ENCODE measurements around the gene TNS3. TPM values are rescaled to one million over a fixed set of nuclear protein-coding genes. Genes with fewer than 3 reads are reported as not detected.

The TNS3 gene
- total RNA-seq, 4 donors from 2014 or later, result 27.2 to 110 (median 47.5) TPM

- Histone ChIP-seq H3K9me3 (no peaks in the 10 kb centered on the region), H3K4me3 (no peak overlapping the region), H3K4me1 (peaks cover 16 to 21% of the 10 kb centered on the region in 2 donors), H3K27me3 (no peaks in the 10 kb centered on the region), H3K36me3 (no peaks in the 10 kb centered on the region), H3K27ac (peak overlapping the region; percentile 71 to 87)
- intact Hi-C loops (cut with DNase I; ENCODE audit: low total_unique reads), result no loop called here
- TF ChIP-seq POLR2A (IDR thresholded peaks at IDR 0.05) (no peak), CTCF (IDR thresholded peaks at IDR 0.05) (no peak)
- DNase-seq, result no peak
Observed at GRCh38 chr7:47521011-47521795, 60.7 kb downstream of the TNS3 start.

- intact Hi-C loops (cut with DNase I; ENCODE audit: low total_unique reads), result no loop called here
- H3K9me3 ChIP-seq, result no peaks in the 10 kb centered on the region
- no peaks in the 10 kb centered on the region for H3K27me3 ChIP-seq
- peak overlapping the region; percentile 71 to 87 for H3K27ac ChIP-seq
- no peak overlapping the region for H3K4me3 ChIP-seq
- H3K4me1 ChIP-seq, result peaks cover 16 to 21% of the 10 kb centered on the region in 2 donors
- H3K36me3 ChIP-seq, result no peaks in the 10 kb centered on the region
- DNase-seq, result peak; percentile 90 to 96
- TF ChIP-seq POLR2A (IDR thresholded peaks at IDR 0.05) (no peak), CTCF (IDR thresholded peaks at IDR 0.05) (no peak)
Observed at GRCh38 chr7:47520406-47520805, 61.5 kb downstream of the TNS3 start.

GRCh38 chr7:47518827-47519226, 63.1 kb downstream of the TNS3 start:
- DNase-seq, result peak in 1 of 2 donors; percentile 45
- Histone ChIP-seq H3K36me3 (no peaks in the 10 kb centered on the region), H3K4me1 (peaks cover 24 to 27% of the 10 kb centered on the region in 2 donors), H3K4me3 (no peak overlapping the region), H3K9me3 (no peaks in the 10 kb centered on the region), H3K27me3 (no peaks in the 10 kb centered on the region), H3K27ac (peak overlapping the region; percentile 71 to 87)
- TF ChIP-seq CTCF (IDR thresholded peaks at IDR 0.05) (no peak), POLR2A (IDR thresholded peaks at IDR 0.05) (no peak)
- intact Hi-C loops (cut with DNase I; ENCODE audit: low total_unique reads), result no loop called here

GRCh38 chr7:47517821-47518480, 64.0 kb downstream of the TNS3 start:
- Histone ChIP-seq H3K36me3 (no peaks in the 10 kb centered on the region), H3K27ac (peak overlapping the region; percentile 71 to 87), H3K27me3 (no peaks in the 10 kb centered on the region), H3K4me3 (no peak overlapping the region), H3K9me3 (no peaks in the 10 kb centered on the region), H3K4me1 (peaks cover 24 to 35% of the 10 kb centered on the region in 2 donors)
- intact Hi-C loops (cut with DNase I; ENCODE audit: low total_unique reads), result no loop called here
- no peak for TF ChIP-seq CTCF (IDR thresholded peaks at IDR 0.05)
- no peak for TF ChIP-seq POLR2A (IDR thresholded peaks at IDR 0.05)
- DNase-seq, result no peak

- intact Hi-C loops (cut with DNase I; ENCODE audit: low total_unique reads), result no loop called here
- no peak for TF ChIP-seq CTCF (IDR thresholded peaks at IDR 0.05)
- TF ChIP-seq POLR2A (IDR thresholded peaks at IDR 0.05), result no peak
- no peaks in the 10 kb centered on the region for H3K36me3 ChIP-seq
- H3K4me1 ChIP-seq, result peaks cover 24 to 33% of the 10 kb centered on the region in 2 donors
- H3K4me3 ChIP-seq, result no peak overlapping the region
- H3K9me3 ChIP-seq, result no peaks in the 10 kb centered on the region
- H3K27me3 ChIP-seq, result no peaks in the 10 kb centered on the region
- DNase-seq, result no peak
- peak overlapping the region in 1 of 2 donors; percentile 71 for H3K27ac ChIP-seq
Observed at GRCh38 chr7:47516985-47517600, 64.8 kb downstream of the TNS3 start.

Data from uterus (tissue), 4 donors.